Measurements from ENCODE around the gene SLC16A12.

SLC16A12 gene

DNA sequence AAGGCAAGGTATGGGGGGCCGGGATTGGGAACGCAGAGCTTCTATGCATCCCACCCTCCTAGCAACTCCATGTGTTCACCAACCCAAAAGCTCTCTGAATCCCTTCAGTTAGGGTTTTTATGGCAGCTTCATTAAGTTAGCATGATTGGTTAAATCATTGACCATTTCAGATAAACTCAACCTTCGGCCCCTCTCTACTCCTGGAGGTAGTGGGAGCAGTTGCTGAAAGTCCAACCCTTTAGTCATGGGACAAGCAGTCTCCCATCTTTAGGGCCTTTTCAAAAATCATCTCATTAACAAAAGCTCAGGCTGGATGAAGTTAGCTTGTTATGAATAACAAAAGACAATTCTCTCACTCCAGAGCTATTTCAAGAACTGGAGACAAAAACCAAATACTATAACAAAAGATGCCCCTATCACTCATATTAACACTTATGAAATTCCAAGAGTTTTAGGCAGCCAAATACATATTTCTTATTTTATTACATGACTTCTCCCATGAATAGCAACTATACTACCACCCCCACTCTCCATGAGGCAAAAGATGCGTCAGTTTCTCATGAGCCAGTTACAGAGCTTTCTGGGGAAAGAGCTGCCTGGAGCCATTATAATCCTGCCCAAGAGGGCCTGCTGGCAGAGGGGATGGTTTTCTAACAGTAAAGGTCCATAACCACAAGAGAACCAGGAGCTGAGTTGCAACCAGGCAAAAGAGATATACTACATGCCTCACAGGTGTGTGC is 44.6 kb downstream of the SLC16A12 start:
- TF ChIP-seq, protein P1, sequence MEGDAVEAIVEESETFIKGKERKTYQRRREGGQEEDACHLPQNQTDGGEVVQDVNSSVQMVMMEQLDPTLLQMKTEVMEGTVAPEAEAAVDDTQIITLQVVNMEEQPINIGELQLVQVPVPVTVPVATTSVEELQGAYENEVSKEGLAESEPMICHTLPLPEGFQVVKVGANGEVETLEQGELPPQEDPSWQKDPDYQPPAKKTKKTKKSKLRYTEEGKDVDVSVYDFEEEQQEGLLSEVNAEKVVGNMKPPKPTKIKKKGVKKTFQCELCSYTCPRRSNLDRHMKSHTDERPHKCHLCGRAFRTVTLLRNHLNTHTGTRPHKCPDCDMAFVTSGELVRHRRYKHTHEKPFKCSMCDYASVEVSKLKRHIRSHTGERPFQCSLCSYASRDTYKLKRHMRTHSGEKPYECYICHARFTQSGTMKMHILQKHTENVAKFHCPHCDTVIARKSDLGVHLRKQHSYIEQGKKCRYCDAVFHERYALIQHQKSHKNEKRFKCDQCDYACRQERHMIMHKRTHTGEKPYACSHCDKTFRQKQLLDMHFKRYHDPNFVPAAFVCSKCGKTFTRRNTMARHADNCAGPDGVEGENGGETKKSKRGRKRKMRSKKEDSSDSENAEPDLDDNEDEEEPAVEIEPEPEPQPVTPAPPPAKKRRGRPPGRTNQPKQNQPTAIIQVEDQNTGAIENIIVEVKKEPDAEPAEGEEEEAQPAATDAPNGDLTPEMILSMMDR (IDR thresholded peaks at IDR 0.05) = no peak

DNA sequence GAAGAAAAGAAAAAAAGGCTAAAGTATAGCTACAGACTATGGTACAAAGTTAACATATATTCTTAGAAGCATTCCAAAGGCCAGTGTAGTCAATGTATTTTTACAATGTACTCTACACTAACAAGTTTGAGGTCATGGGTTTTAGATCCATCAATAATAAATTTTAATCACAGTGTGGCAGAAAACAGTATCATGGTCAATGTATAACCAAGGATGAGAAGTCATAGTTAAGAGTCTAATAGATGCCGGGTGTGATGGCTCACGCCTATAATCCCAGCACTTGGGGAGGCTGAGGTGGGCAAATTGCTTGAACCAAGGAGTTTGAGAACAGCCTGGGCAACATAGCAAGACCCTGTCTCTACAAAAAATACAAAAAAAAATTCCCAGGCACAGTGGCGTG is 53.1 kb downstream of the SLC16A12 start:
- no peak for DNase-seq
- peaks cover 7% of the 10 kb centered on the region for H3K4me1 Mint-ChIP-seq
- H3K36me3 Mint-ChIP-seq (ENCODE audit: low read depth) = no peaks in the 10 kb centered on the region
- H3K27ac Mint-ChIP-seq = no peak overlapping the region
- no peak overlapping the region for H3K4me3 Mint-ChIP-seq
- TF ChIP-seq, protein P1 (IDR thresholded peaks at IDR 0.05) = no peak
- no peaks in the 10 kb centered on the region for H3K9me3 Mint-ChIP-seq
- no peaks in the 10 kb centered on the region for H3K27me3 Mint-ChIP-seq (ENCODE audit: low read depth, poor library complexity)

More for the DNA sequence above, 44.6 kb downstream of the SLC16A12 start:
- Mint-ChIP-seq H3K36me3 (ENCODE audit: low read depth) (no peaks in the 10 kb centered on the region), H3K9me3 (no peaks in the 10 kb centered on the region), H3K4me1 (peaks cover 24% of the 10 kb centered on the region), H3K4me3 (no peak overlapping the region), H3K27ac (peak overlapping the region; percentile 48), H3K27me3 (ENCODE audit: low read depth, poor library complexity) (peaks cover 3% of the 10 kb centered on the region)
- no peak for DNase-seq

DNA sequence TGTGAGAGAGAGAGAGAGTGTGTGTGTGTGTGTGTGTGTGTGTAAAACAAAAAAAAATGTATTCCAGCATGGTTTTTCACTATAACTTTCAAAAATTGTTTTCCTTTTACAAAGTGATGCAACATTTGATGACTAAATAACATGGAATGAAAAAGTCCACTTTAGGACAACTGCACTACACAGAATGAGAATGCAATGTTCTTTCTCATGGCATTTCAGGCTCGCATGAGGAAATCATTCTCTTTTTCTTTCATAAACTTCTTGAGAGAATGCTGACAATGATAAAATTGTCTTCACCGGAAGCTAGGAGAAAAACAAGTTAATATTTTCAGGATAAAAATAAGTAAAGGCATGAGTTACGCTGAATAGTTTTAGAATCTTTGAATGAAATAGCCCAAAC is 53.7 kb downstream of the SLC16A12 start:
- H3K27ac Mint-ChIP-seq = no peak overlapping the region
- H3K27me3 Mint-ChIP-seq (ENCODE audit: low read depth, poor library complexity) = no peaks in the 10 kb centered on the region
- H3K4me3 Mint-ChIP-seq = no peak overlapping the region
- H3K36me3 Mint-ChIP-seq (ENCODE audit: low read depth) = no peaks in the 10 kb centered on the region
- no peaks in the 10 kb centered on the region for H3K9me3 Mint-ChIP-seq
- H3K4me1 Mint-ChIP-seq = peaks cover 12% of the 10 kb centered on the region
- DNase-seq = no peak
- TF ChIP-seq, protein P1 (IDR thresholded peaks at IDR 0.05) = no peak

DNA sequence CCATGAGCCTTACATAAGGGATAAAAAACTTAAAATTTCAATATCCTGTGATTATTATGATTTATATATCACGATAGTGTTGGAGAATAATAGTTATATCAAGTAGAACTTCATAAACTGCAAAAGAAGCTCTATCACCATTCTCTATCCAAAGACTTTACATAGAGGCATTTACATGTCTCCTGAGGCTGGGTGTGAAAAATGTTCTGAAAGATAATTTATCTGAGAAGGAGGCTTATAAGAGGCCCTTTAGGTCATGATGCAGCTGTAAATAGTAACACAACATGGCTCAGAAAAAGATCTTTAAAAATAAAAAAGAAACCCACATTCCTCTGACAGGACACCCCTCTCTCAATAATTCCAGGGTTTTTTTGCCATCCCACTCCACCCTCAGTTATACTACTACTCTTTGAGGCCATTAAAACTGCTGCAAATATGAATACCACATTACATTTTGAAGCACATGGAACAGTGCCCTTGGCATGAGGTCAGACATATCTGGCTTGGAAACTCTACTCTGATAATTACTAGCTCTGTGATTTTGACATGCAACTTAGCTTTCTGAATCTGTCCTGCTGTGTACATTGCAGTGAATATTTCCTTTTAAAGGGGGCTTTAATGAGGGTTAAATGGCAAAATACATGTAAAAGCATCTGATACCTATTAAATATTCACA is 55.5 kb downstream of the SLC16A12 start:
- TF ChIP-seq, protein P1 (IDR thresholded peaks at IDR 0.05) = no peak
- Mint-ChIP-seq H3K27ac (no peak overlapping the region), H3K9me3 (no peaks in the 10 kb centered on the region), H3K27me3 (ENCODE audit: low read depth, poor library complexity) (no peaks in the 10 kb centered on the region), H3K4me3 (no peak overlapping the region), H3K36me3 (ENCODE audit: low read depth) (no peaks in the 10 kb centered on the region), H3K4me1 (peaks cover 29% of the 10 kb centered on the region)
- DNase-seq = no peak

DNA sequence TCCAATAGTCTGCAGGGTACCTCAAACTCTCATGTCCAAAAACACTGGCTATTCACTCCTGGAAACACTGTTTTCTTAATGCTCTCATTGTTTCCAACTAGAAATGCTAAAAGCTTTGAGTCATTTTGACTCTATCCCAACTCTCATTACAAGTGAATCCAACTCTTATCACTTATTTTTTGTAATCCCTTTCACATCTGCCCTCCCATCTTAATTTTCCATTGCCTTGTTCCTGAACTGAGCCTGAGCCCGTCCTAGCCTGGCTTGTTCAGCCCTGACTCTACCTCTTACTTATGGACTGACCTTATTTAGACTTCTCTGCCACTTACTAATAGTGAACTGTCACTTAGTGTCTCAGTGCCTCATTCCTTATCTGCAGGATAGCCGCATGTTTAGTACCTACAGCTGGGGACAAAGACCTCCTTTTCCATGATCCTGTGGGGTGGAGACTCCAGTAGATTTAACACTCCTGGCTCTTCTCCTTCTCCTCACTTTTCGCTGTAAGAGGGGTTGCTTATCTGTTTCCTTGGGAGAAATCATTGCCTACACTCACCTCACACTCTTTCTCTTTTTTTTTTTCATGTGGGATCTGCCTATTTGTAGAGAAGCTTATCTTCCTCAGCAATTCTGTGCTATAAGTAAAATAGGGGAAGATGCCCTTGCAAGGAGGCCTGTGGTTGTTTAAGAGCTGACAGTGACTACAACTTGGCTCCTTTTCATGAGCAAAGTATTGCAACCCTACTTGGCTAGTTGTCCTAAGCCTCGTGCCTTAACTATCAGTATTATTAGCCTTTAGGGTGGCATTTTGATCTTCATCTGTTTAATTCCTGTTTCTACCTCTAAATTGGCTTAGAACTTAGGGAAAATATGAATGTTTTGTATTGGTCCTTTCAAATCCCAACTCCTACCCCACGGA is 56.4 kb downstream of the SLC16A12 start:
- H3K36me3 Mint-ChIP-seq (ENCODE audit: low read depth) = no peaks in the 10 kb centered on the region
- peaks cover 31% of the 10 kb centered on the region for H3K4me1 Mint-ChIP-seq
- H3K4me3 Mint-ChIP-seq = no peak overlapping the region
- no peak for DNase-seq
- TF ChIP-seq, protein P1 (IDR thresholded peaks at IDR 0.05) = no peak
- no peak overlapping the region for H3K27ac Mint-ChIP-seq
- H3K27me3 Mint-ChIP-seq (ENCODE audit: low read depth, poor library complexity) = no peaks in the 10 kb centered on the region
- no peaks in the 10 kb centered on the region for H3K9me3 Mint-ChIP-seq

Measured in nephron progenitor cell (in vitro differentiated cells).